ENCODE results near the gene CRMP1.
"Not testable (repeated sequence)": the region's sequence is repeated elsewhere in the genome, so short reads cannot be mapped to it uniquely, and the experiment has no call there.

Gene CRMP1

GRCh38 chr4:5887361-5888221, 5.3 kb downstream of the CRMP1 start:
- no peak for DNase-seq

GRCh38 chr4:5887011-5887360, 5.9 kb downstream of the CRMP1 start:
- DNase-seq: no peak

GRCh38 chr4:5885733-5886132, 7.2 kb downstream of the CRMP1 start:
- DNase-seq: no peak

GRCh38 chr4:5884796-5885195, 8.1 kb downstream of the CRMP1 start:
- DNase-seq: no peak

GRCh38 chr4:5883916-5884315, 9.0 kb downstream of the CRMP1 start:
- DNase-seq: no peak

- DNase-seq: no peak
Observed at GRCh38 chr4:5882947-5883346, 9.9 kb downstream of the CRMP1 start.

GRCh38 chr4:5881340-5881739, 11.5 kb downstream of the CRMP1 start:
- DNase-seq: no peak

GRCh38 chr4:5878359-5878758, 14.5 kb downstream of the CRMP1 start:
- no peak for DNase-seq

GRCh38 chr4:5877392-5877791, 15.5 kb downstream of the CRMP1 start:
- DNase-seq: no peak

GRCh38 chr4:5874811-5875449, 18.0 kb downstream of the CRMP1 start:
- DNase-seq: no peak

- no peak for DNase-seq
Observed at GRCh38 chr4:5870701-5871100, 22.2 kb downstream of the CRMP1 start.

- DNase-seq: no peak
Observed at GRCh38 chr4:5869966-5870619, 22.8 kb downstream of the CRMP1 start.

GRCh38 chr4:5867866-5868265, 25.0 kb downstream of the CRMP1 start:
- no peak for DNase-seq

GRCh38 chr4:5866841-5867813, 25.8 kb downstream of the CRMP1 start:
- DNase-seq: no peak

GRCh38 chr4:5865896-5866599, 26.8 kb downstream of the CRMP1 start:
- no peak for DNase-seq

- no peak for DNase-seq
Observed at GRCh38 chr4:5863461-5864113, 29.3 kb downstream of the CRMP1 start.

- DNase-seq: no peak
Observed at GRCh38 chr4:5858020-5858769, 34.7 kb downstream of the CRMP1 start.

GRCh38 chr4:5857199-5857598, 35.7 kb downstream of the CRMP1 start:
- no peak for DNase-seq

GRCh38 chr4:5856362-5856761, 36.5 kb downstream of the CRMP1 start:
- not testable (repeated sequence) for DNase-seq

- no peak for DNase-seq
Observed at GRCh38 chr4:5854929-5855328, 38.0 kb downstream of the CRMP1 start.

All from CD4-positive, alpha-beta T cell treated with Interleukin-15 for 1 hour (primary cell).